GM18526 (cell line): Measurements from ENCODE around the gene ASAH2.

ENCODE experiments used
- POLR2A ChIP-seq: IDR thresholded peaks from 3 replicates; pipeline ENCODE4 v1.6.1; 2011; ENCODE audit not compliant: insufficient read length; ENCODE audit errors: extremely low read depth

The ASAH2 gene

DNA sequence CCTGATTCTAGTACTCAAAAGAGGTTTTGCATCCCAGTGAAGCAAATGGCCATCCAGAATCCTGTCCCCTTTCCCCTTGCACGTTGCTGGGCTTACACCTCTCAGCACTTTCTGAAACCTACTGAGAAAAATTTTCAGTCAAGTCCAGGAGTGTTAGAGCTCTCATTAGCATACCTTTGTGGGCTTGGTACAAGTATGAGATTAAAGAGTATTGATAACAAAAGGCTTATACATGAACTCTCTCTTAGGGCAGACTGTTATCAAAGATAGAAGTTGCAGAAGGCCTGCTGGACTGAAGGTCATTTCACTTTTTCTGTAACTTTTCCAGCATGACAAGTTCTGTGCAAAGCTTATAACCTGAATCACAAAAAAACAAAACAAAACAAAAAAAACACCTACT, at the start of gene ASAH2:
Gene ASAH2 (minus strand): TSS at position 123 of the 400 bp plus-strand sequence. CDS start 2,906 bp downstream, outside the sequence.
- TF ChIP-seq POLR2A = no peak

DNA sequence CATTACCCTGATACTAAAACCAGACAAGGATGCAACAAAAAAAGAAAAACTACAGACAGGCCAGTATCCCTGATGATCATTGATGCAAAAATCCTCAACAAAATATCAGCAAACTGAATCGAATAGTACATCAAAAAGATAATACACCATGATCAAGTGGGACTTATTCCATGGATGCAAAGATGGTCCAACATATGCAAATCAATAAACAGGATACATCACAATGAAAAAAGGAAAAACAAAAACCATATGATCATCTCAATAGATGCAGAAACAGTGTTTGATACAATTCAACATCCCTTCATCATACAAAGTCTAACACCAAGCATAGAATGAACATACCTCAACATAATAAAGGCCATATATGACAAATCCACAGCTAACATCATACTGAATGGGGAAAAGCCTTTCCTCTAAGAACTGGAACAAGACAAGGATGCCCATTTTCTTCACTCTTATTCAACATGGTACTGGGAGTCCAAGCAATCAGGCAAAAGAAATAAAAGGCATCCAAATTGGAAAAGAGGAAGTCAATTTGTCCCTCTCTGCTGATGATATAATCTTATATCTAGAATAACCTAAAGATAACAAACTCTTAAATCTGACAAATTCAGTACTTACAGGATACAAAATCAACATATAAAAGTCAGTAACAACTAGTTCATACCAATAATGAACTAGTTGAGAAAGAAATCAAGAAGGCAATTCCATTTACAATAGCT, 48.8 kb upstream of the ASAH2 start:
- TF ChIP-seq POLR2A = no peak

DNA sequence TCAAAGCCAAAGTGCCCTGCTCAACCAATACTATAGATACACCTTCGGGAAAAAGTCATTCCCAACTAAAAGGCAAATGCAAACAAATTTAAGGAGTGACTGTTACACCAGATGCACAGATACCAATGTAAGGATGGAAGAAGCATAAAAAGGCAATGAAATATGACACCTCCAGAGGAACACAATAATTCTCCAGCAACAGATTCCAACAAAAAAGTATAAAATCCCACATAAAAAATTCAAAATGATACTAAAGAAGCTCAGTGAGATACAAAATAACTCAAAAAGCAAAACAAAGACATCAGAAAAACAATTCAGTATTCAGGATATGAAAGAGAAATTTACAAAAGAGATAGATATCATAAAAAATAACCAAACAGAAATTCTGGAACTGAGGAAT, 44.1 kb upstream of the ASAH2 start:
- TF ChIP-seq POLR2A = no peak

DNA sequence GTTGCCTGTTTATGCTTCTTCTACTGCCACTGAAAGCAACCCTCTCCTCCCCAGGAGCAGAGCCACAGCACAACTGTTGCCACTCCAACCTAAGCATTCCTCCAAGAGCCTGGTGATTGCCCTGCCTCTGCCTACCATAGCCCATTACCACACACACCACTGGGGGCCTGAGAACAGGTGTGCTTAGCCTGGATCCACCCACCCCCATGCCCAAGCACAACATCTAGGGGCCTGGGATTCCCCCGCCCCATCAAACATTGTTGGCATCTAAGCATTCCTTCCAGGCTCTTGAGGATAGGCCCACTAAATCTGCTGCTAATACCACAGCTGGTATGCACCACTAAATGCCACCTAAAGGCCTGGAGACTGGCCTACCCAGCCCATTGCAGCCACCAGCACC, 43.3 kb upstream of the ASAH2 start:
- TF ChIP-seq POLR2A = no peak

DNA sequence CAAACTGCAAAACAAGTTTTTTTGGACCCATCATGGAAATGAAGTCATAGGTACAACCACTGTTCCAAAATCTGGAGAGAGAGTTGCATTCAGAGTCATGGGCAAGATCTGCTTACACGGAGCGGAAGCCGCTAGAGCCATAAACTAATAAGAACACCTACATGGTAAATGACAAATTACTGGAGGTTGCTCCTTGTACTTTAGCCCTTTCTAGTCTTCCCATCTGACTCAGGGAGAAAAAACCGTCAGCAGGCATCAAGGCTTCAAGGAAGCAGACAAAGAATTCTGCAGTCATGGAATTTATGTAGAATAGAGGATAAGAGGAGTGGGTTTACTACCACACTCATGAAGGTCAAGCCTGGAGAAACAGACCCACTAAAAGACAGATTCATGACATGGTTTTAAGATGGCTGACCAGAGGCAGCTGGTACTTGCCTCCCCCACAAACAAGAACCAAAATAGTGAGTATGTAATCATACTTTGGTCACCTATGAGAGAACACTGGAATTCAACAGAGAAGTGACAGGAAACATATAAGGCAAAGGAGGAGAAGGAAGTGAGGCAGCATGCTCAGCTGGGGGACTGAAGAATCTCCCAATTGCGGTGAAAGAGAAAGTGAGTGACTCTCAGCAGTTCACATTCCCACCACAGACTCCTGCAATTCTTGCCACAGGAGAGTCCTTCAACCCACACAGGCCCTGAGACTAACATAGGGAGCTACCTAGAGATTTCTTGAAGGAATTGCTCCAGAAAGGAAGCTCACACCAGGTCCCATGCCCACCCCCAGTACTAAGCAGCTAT, 42.4 kb upstream of the ASAH2 start:
- no peak for TF ChIP-seq POLR2A

DNA sequence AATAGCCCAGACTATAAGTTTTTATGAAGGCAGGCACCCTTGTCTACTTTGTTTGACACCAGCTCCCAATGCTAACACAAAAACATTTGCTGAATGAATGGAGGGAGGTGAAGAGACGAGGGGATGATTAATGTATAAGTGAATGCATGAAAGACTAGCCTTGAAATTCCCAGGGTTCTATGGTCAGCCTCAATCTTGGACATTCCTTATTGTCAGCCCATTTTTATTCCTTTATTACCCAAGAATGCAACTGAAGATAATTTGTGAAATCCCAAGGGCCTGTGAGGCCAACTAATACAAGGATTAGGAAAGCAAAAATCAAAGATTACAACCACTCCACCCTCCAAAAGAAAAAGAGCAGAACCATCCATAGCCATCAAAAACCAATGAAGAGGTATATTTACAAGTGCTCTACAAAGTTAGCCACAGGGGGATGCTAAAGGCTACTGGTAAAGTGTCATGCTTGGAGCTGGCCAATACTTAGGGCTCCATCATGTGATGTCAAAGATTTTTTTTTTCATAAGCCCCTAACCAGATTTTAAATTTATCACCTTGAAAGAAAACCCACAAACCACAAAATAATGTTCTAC, 40.0 kb upstream of the ASAH2 start:
- no peak for TF ChIP-seq POLR2A

DNA sequence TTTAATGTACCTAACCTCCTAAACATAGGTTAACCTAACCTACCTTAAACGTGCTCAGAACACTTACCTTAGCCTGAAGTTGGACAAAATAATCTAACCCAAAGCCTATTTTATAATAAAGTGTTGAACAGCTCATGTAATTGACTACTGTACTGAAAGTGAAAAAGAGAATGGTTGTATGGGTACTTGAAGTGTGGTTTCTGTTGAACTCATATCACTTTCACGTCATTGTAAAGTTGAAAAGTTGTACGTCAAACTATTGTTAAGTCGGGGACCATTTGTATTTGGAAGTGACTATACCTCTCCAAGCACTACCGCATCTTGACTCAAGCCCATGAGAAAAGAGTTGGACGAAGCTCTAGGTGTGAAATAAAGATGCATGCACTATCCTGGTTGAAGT, 37.9 kb upstream of the ASAH2 start:
- no peak for TF ChIP-seq POLR2A

DNA sequence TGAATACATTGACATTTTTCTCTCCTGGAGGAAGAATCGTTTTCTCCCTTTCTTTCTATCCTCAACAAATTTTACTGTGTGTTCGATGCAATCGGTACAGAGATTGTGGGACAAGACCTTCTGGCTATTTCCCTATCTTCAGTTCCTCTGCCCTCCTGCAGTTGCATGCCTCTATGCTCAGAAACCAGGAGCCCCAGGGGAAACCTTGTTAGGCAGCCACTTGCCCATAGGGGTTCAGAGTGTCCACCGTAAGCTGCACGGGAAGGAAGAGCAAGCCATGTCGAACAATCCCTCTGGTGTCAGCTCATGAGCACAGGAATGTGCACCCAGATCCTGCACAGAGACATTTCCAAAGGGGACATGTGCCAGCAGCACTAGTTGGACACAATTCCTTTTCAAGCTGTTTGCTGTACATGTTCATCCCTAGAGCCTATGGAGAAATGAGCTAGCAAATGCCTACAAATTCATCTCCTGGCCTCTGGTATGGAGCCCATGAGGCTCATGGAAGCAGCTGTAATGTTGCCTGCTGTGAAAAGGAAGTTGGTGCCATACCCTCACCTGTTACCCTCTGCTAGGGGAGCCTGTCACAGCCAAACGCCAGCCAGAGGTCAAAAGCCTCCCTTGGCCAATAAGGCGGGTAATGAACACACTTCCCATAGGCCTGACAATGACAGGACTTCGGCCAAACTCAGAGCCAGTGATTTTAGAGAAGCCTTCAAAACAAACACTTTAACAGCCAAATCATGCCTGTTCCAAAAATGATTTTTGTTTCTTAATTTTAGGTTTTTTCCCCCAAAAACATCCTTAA, 35.9 kb upstream of the ASAH2 start:
- no peak for TF ChIP-seq POLR2A

DNA sequence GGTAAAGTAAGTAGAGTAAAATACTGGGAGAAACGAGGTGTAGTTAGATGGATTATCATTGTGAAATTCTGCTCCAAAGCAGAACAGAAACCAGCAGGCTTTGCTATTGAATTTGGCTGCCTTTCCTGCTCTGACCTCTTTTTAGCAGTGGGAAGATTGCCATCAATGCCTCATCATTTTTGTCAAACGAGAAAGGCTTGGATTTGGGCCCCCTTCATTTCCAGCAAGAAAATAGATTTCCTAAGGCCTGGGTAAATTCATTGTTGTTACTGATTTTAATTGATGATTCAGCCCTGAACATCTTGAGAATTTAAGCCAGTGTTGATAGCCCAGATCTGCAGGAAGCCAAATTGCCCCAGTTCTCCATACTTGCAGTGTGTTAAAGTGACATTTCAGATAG, 35.2 kb upstream of the ASAH2 start:
- TF ChIP-seq POLR2A = no peak

DNA sequence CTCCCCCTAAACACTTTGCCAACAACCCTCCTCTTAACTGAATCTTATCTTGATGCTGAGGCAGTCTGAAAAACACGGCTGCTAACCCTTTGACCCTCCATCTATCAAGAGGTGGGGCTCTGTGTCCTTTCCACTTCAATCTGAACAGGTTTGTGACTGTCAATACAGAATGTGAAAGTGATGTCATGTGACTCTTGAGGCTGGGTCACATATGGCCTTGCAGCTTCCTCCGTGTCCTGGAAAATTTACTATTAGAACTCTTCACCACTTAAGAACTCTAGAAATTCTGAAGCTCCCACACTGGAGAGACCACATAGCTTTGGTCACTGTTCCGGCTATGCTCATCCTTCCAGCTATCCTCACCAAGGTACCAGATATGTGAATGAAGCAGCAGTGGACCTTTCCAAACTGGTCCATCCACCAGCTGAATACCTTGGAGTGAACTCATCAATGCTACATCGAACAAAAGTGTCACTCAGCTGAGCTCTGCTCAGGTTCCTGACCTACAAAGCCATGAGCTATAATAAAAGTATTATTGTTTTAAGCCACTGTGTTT, 30.7 kb upstream of the ASAH2 start:
- no peak for TF ChIP-seq POLR2A

DNA sequence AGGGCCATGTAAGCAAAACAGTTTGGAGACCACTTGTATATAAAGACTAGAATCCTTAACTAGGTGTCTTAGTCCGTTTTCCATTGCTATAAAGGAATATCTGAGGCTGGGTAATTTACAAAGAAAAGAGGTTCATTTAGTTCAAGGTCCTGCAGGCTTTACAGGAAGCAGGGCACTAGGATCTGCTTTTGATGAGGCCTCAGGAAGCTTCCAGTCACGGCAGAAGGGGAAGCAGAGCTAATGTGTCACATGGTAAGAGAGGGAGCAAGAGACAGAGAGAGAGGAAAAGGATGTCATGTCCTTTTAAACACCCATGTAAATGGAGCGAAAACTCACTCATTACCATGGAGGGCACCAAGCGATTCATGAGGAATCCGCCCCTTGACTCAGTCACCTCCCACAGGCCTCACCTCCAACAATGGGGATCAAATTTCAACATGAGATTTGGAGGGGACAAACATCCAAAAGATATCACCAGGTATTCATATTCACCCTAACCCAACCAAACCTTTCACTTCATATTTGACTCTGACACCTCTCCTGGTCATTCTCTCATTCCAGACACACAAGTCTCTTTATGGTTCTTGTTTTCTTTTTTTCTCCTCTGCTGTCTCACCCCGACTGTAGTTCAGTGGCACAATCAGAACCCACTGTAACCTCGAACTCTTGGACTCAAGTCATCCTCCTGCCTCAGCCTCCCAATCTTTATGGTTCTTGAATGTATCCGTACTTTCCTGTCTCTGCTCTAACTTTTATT, 30.1 kb upstream of the ASAH2 start:
- TF ChIP-seq POLR2A = no peak

DNA sequence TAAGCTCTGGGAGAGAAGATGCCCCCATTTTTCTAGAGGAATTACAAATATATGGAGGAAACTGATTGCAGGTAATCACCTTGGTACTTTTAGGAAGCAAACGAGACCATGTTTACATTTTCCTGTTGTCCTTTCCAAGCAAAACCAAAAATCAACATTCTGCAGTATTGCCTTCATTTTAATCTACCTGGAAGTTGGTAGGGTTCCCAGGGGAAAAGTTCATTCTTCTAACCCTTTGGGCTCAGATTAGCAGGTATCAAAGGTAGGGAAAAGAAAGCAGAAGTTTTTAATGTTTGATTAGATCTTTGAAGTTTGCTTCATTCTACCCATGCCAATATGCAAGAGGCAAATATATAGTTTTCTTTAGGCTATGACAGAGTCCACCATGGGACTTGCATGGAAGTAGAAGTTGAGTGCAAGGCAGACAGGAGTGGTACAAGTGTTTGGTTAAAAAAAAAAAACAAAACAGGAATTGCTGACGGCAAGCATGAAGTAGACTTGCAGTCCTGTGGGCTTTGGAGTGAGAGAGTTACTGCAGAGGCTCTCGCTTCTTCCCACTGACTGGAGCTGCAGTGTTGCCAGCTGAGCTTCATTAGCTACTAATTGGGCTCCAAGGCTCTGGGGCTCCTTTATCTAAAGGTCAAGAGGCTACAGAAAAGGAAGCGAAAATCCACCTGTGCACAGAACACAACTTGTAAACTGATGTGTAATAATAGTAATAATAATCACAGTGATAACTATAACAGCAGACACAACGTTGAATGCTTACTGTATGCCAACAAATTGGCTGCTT, 28.9 kb upstream of the ASAH2 start:
- no peak for TF ChIP-seq POLR2A

DNA sequence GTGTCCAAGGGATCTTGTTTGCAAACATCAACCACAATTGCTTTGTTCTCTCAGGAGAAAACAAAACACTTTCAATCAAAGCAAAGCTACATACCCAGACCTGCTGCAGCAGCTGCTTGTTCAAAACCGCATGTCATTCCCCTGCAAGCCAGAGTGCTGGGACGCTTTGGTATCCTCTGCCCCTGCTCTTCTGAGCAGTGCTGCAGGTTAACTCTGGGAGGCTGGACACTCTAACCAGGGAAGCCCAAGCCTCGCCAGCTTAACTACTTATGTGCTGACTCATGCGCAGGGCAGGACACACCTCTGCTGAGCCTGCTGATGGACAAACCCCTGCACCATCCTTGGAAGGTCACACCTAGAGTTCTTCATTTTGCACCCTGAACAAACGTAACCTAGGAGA, 28.2 kb upstream of the ASAH2 start:
- TF ChIP-seq POLR2A = no peak
